Endothelial cell of umbilical vein (primary cell): Measurements from ENCODE around the gene FAM72B. TPM values are rescaled to one million over a fixed set of nuclear protein-coding genes. Genes with fewer than 3 reads are reported as not detected.
"Not testable (repeated sequence)": the region's sequence is repeated elsewhere in the genome, so short reads cannot be mapped to it uniquely, and the experiment has no call there.

ENCODE experiments used
- BruUV-seq: library from RNA; stranded (reverse); fragments of 400-500 nt; replicated peaks from 2 replicates; lab custom pipeline; 2021; lab: Mats Ljungman, UMichigan
- CTCF ChIA-PET: fragments of 300-600, 350-600 bp; sonication (Branson Sonifier 250); formaldehyde crosslinking; loops from one replicate; lab custom pipeline; 2021; ENCODE audit warnings: antibody characterized with exemption, inconsistent platforms; lab: Charles Lee
- POLR2A ChIA-PET: fragments of 300-600, 350-600 bp; sonication (Branson Sonifier 250); formaldehyde crosslinking; loops from one replicate; lab custom pipeline; 2021; ENCODE audit warnings: antibody characterized with exemption, inconsistent platforms; lab: Charles Lee
- DNase-seq: peaks from one replicate; pipeline ENCODE4 v3.0.0-alpha.2; 2011; ENCODE audit warnings: low read depth, low spot score
- FAIRE-seq: peaks from 2 replicates; lab custom pipeline; 2011; peaks lifted over from hg19 to GRCh38; lab: Jason Lieb, UNC
- H2AFZ ChIP-seq: 2 replicates; pipeline ENCODE4 v1.6.0; 2012; ENCODE audit warnings: low read depth, low read length, control low read depth, inconsistent platforms
- H3K27ac ChIP-seq: 2 replicates; pipeline ENCODE4 v1.5.1; 2011; ENCODE audit warnings: low read depth, mild to moderate bottlenecking, control low read depth, low read length, moderate library complexity; ENCODE audit not compliant: insufficient read depth
- H3K27me3 ChIP-seq, 2 experiments: 2 replicates each; pipeline versions ENCODE4 v1.6.0 to v1.6.1; 2011; ENCODE audit warnings: low read length in 2 of 2, mixed read lengths in 1 of 2; ENCODE audit not compliant: control insufficient read depth in 2 of 2, insufficient read depth in 2 of 2
- H3K36me3 ChIP-seq, 2 experiments: 2 replicates in 1 of 2; 3 replicates in 1 of 2; pipeline ENCODE4 v1.5.1; 2011; ENCODE audit warnings: low read length in 2 of 2, mild to moderate bottlenecking in 1 of 2, moderate library complexity in 1 of 2; ENCODE audit not compliant: control insufficient read depth in 2 of 2, insufficient read depth in 2 of 2; ENCODE audit errors: extremely low read depth in 1 of 2
- H3K4me1 ChIP-seq: 3 replicates; pipeline ENCODE4 v1.5.1; 2011; ENCODE audit warnings: mild to moderate bottlenecking, low read length; ENCODE audit not compliant: control insufficient read depth, insufficient read depth; ENCODE audit errors: extremely low read depth
- H3K4me2 ChIP-seq: 2 replicates; pipeline ENCODE4 v1.6.1; 2011; ENCODE audit warnings: low read length, control low read depth, mixed read lengths; ENCODE audit not compliant: insufficient read depth
- H3K4me3 ChIP-seq, 3 experiments: fragments of 200-600 bp in 1 of 3; sonication (generic), shearing (Covaris generic) in 1 of 3; replicated peaks in 1 of 3; 2 replicates each; pipeline ENCODE4 v1.5.1; 2011 to 2016; ENCODE audit warnings: control low read depth in 3 of 3, low read length in 3 of 3, mild to moderate bottlenecking in 2 of 3, inconsistent platforms in 1 of 3, low read depth in 1 of 3, moderate library complexity in 1 of 3; ENCODE audit not compliant: insufficient read depth in 1 of 3
- H3K79me2 ChIP-seq: 2 replicates; pipeline ENCODE4 v1.6.0; 2012; ENCODE audit warnings: low read length, inconsistent platforms; ENCODE audit not compliant: control insufficient read depth, insufficient read depth
- H3K9ac ChIP-seq: replicated peaks from 2 replicates; pipeline ENCODE3; 2011; ENCODE audit warnings: low read length, control low read depth; ENCODE audit not compliant: insufficient read depth; ENCODE audit errors: extremely low read depth
- H3K9me1 ChIP-seq: replicated peaks from 3 replicates; pipeline ENCODE4 v1.6.0; 2011; ENCODE audit warnings: mild to moderate bottlenecking, low read length; ENCODE audit not compliant: control insufficient read depth, insufficient read depth; ENCODE audit errors: extremely low read depth
- H3K9me3 ChIP-seq: replicated peaks from 2 replicates; pipeline ENCODE4 v1.5.1; 2012; ENCODE audit warnings: low read length, inconsistent platforms; ENCODE audit not compliant: control insufficient read depth, insufficient read depth
- H4K20me1 ChIP-seq: replicated peaks from 2 replicates; pipeline ENCODE3; 2011; ENCODE audit warnings: mild to moderate bottlenecking, low read length; ENCODE audit not compliant: control insufficient read depth, insufficient read depth; ENCODE audit errors: extremely low read depth
- dilution Hi-C: fragments of 300-500 bp; cut with MboI; formaldehyde crosslinking; loops from one replicate; pipeline ENCODE4 v1.15.0; 2019; ENCODE audit warnings: low sequenced_read_pairs; ENCODE audit not compliant: extremely low pct_ligation_motif_present
- intact Hi-C: fragments of 100-400 bp; cut with micrococcal nuclease; formaldehyde crosslinking; loops from one replicate; pipeline ENCODE4 v1.10.0; 2022
- polyA plus RNA-seq, 4 experiments: library from polyadenylated mRNA; depleted of rRNA in 3 of 4; stranded (reverse) in 3 of 4; unstranded in 1 of 4; fragments of >200 nt; gene quantifications; 2 replicates each; pipeline versions ENCODE4 v1.2.1 to v1.2.3, GENCODE V29; 2011 to 2012; ENCODE audit warnings: missing spikeins in 1 of 4
- total RNA-seq: library from RNA; stranded (reverse); gene quantifications from 2 replicates; pipeline ENCODE4 v1.2.3, GENCODE V29; 2021

The FAM72B gene
- total and polyA plus RNA-seq, 2 donors (not counting 3 experiments of a cell fraction or from before 2014, with no cell fraction given) = 1.9 to 6.5 TPM

DNA sequence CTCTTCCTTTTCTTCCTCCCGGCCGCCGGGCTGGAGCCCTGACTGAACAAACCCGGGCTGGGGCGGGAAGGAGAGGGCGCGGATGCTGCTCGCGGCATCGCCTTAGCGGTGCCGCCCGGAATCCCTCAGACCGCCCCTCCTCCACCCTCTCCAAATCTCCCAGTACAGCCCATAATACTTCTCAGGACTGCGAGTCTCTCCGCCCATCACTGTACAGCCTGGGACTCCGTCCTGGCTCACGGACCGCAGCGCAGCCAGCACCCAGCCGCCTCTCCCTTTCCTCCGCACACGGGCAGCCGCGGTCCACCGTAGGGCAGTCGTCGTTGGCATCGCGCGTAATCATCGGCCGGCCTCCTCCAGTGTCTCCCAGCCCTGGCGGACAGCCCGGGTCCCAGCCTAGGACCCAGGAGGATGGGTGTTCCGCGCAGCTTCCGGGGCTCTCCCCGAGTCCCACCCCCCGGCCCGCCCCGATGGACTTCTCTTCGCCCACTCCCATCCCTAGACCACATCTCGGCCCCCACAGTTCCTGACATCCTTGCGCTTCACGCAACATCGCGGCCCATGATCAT, 1.1 kb upstream of the FAM72B start:
- Histone ChIP-seq H3K27ac (peak overlapping the region; percentile 45), H3K79me2 (peaks cover 10% of the 10 kb centered on the region), H3K4me3 (peak overlapping the region in 1 of 3 experiments; percentile 40)
- intact Hi-C loops, H2AFZ ChIP-seq, H3K36me3 ChIP-seq, H3K4me2 ChIP-seq, BruUV-seq, POLR2A ChIA-PET, H3K4me1 ChIP-seq, H3K9me3 ChIP-seq, DNase-seq, dilution Hi-C loops, H4K20me1 ChIP-seq, H3K9me1 ChIP-seq, H3K9ac ChIP-seq, CTCF ChIA-PET, FAIRE-seq, H3K27me3 ChIP-seq: not testable (repeated sequence)

DNA sequence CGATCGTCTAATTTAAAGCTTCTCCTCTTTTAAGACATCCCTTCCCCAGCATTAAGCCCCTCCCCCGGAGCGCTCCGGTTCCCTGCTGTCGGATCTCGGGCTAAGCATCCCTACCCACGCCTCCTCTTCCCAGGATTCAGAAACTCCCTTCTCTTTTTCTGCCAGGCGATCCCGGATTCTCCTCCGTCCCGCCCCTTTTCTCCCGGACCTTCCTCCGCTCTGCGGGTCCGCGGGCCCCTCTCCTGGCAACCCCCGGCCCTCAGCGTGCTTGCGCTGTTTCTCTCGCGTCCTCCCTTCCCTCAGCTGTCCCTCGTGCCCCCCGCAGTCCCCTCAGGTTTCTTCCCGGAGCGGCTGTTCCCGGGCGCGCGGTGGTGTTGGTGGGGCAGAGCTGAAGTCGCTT, 273 bp downstream of the FAM72B start:
- H3K9ac ChIP-seq, H2AFZ ChIP-seq, FAIRE-seq, H3K36me3 ChIP-seq, H3K4me2 ChIP-seq, H3K79me2 ChIP-seq, CTCF ChIA-PET, H3K9me3 ChIP-seq, H3K9me1 ChIP-seq, H3K27ac ChIP-seq, POLR2A ChIA-PET, H3K4me1 ChIP-seq, BruUV-seq, dilution Hi-C loops, intact Hi-C loops, H4K20me1 ChIP-seq, H3K27me3 ChIP-seq: not testable (repeated sequence)
- H3K4me3 ChIP-seq = peak overlapping the region in 2 of 3 experiments; percentile 36 to 38
- DNase-seq = peak; percentile 1

DNA sequence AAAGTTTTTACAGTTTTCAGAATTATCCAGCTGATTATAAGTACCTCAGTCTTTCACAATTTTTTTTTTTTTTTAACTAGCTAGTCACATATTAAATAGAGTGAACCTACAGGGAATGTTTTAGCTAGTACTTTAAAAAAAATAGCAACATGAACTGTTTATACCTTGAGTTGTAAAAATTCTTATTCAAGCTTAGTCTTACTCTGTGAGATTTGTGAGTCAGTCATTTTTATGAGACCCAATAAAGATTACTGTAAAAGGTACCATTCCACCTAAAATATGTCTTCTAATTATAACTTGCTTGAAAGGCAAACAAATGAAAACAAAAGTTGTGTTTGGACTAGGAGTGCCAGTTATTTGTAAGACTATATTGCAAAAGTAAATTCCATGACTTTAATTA, 5.9 kb downstream of the FAM72B start:
- intact Hi-C loops, DNase-seq, H3K27ac ChIP-seq, POLR2A ChIA-PET, H4K20me1 ChIP-seq, H3K9ac ChIP-seq, FAIRE-seq, H3K4me1 ChIP-seq, BruUV-seq, CTCF ChIA-PET, H3K4me2 ChIP-seq, H3K4me3 ChIP-seq, H3K79me2 ChIP-seq, H3K9me1 ChIP-seq, dilution Hi-C loops, H3K27me3 ChIP-seq, H2AFZ ChIP-seq, H3K36me3 ChIP-seq, H3K9me3 ChIP-seq: not testable (repeated sequence)

DNA sequence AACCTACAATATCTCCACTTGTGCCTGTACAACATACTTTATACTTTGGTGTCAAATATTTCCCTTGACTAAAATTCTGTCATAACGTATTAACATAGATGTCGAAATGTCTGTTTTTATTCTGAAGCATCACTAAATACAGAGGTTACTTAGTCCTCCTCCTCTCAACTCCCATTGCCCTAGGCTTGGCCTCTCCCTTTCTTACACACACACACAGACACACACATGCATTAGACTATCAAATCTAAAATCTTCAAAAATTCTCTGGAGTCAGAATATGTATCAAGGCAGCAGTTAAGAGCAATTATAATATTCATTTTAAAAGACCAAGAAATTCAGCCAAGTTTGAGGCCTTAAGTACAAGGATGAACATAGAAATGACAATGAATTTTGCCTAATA, 7.5 kb downstream of the FAM72B start:
- H3K4me3 ChIP-seq, CTCF ChIA-PET, H2AFZ ChIP-seq, BruUV-seq, H4K20me1 ChIP-seq, H3K79me2 ChIP-seq, H3K27me3 ChIP-seq, FAIRE-seq, POLR2A ChIA-PET, H3K9ac ChIP-seq, H3K9me3 ChIP-seq, H3K27ac ChIP-seq, H3K4me2 ChIP-seq, dilution Hi-C loops, DNase-seq, H3K9me1 ChIP-seq, intact Hi-C loops, H3K4me1 ChIP-seq, H3K36me3 ChIP-seq: not testable (repeated sequence)
